K562 (cell line): Measurements from ENCODE around the gene FAM219A. TPM values are rescaled to one million over a fixed set of nuclear protein-coding genes. Genes with fewer than 3 reads are reported as not detected.

Experiments
- EHMT2 ChIP-seq: fragments of 450-650 bp; IDR thresholded peaks from 2 replicates; pipeline ENCODE4 v1.6.1; 2018; ENCODE audit warnings: antibody characterized with exemption
- EP300 ChIP-seq: IDR thresholded peaks from 2 replicates; pipeline ENCODE4 v1.6.1; 2012; ENCODE audit warnings: low read length, improper control_type of control experiment
- FOXM1 ChIP-seq, 2 experiments: fragments of 450-650 bp in 1 of 2; sonication (generic) in 1 of 2; formaldehyde crosslinking in 1 of 2; IDR thresholded peaks; 2 replicates each; pipeline versions ENCODE4 v1.6.1 to v1.9.0; 2017 to 2022; ENCODE audit warnings: low read depth in 2 of 2, mild to moderate bottlenecking in 2 of 2, missing genetic modification reagents in 1 of 2, moderate library complexity in 1 of 2
- HDAC3 ChIP-seq: fragments of 450-650 bp; IDR thresholded peaks from 2 replicates; pipeline ENCODE4 v1.6.1; 2018; ENCODE audit warnings: borderline replicate concordance, mild to moderate bottlenecking, moderate library complexity; ENCODE audit not compliant: partially characterized antibody
- polyA plus RNA-seq, 8 experiments: library from polyadenylated mRNA; depleted of rRNA in 4 of 8; stranded (reverse) in 5 of 8; unstranded in 3 of 8; fragments of >200 nt; fragmentation: Nextera tagmentation in 2 of 8; fragmentation: Illumina TruSeq in 1 of 8; extraction: Ambion mirVana in 2 of 8; extraction: Trizol in 1 of 8; gene quantifications; 2 replicates each; pipeline versions ENCODE4 v1.2.1 to v1.2.3, GENCODE V29; 2011 to 2014; ENCODE audit warnings: inconsistent platforms in 1 of 8, missing spikeins in 1 of 8
- total RNA-seq, 7 experiments: library from RNA; depleted of rRNA in 6 of 7; stranded (reverse); fragments of >200 nt in 6 of 7; fragmentation: Illumina TruSeq in 2 of 7; extraction: Trizol in 2 of 7; gene quantifications; 2 replicates each; pipeline versions ENCODE4 v1.2.1 to v1.2.3, GENCODE V29; 2011 to 2021; ENCODE audit warnings: low replicate concordance in 1 of 7
- TF ChIP-seq, protein P1 (sequence below), 2 experiments: fragments of 450-650 bp; formaldehyde crosslinking in 1 of 2; IDR thresholded peaks; 2 replicates each; pipeline versions ENCODE4 v1.4.0 to v1.6.1; 2014 to 2020; ENCODE audit warnings: mild to moderate bottlenecking in 2 of 2, borderline replicate concordance in 1 of 2, low read depth in 1 of 2
- TF ChIP-seq, protein P2 (sequence below): fragments of 450-650 bp; formaldehyde crosslinking; IDR thresholded peaks from 2 replicates; pipeline ENCODE4 v1.4.0; 2020; ENCODE audit warnings: mild to moderate bottlenecking, moderate library complexity
- TF ChIP-seq, protein P3 (sequence below), 3 experiments: IDR thresholded peaks in 2 of 3; conservative IDR thresholded peaks in 1 of 3; 2 replicates each; pipeline ENCODE4 v1.5.1; 2011 to 2012; ENCODE audit warnings: low read length in 3 of 3, mild to moderate bottlenecking in 3 of 3, control low read depth in 2 of 3, improper control_type of control experiment in 1 of 3, inconsistent platforms in 1 of 3, low read depth in 1 of 3, mixed read lengths in 1 of 3, moderate library complexity in 1 of 3; ENCODE audit not compliant: insufficient read depth in 2 of 3
- TF ChIP-seq, protein P4 (sequence below): fragments of 250-450 bp; sonication (Bioruptor Pico); IDR thresholded peaks from 2 replicates; pipeline ENCODE4 v1.5.0; 2021
- TF ChIP-seq, protein P5 (sequence below): sonication (generic); formaldehyde crosslinking; IDR thresholded peaks from 2 replicates; pipeline ENCODE4 v1.5.0; 2020; ENCODE audit warnings: missing genetic modification reagents
- TF ChIP-seq, protein P6 (sequence below): fragments of 450-650 bp; IDR thresholded peaks from 2 replicates; pipeline ENCODE4 v1.6.1; 2016; ENCODE audit warnings: borderline replicate concordance

FAM219A gene
- total and polyA plus RNA-seq, 9 of the 15 experiments (the other 6 are each of a cell fraction or from before 2014, with no cell fraction given) = 0.63 to 8.6 (median 2.9) TPM

DNA sequence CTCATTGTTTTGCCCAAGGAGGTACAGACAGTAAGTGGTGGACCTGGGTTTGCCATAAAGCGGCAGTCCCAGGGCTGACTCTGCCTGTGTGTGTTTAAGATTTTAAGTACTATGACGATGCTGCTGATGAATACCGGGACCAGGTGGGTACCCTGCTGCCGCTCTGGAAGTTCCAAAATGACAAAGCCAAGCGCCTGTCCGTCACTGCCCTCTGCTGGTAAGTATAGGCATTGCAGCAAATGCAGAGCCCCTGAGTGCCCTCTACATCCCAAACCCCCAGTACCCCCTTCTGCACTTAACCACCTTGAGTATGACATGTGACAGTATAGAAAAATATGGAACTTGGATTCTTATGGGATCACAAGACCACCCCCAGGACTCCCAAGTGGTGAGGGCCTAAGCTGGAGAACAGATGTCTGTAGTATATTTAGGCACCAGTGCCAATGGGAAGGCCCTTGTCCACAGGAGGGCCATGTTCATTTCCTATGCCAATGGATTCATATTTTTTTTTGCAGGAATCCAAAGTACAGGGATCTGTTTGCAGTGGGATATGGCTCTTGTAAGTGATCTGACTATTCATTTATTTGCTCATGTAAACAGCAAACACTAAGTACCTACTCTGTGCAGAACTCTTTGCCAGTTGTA is 42.4 kb upstream of the FAM219A start (continued):
- TF ChIP-seq, protein P1, sequence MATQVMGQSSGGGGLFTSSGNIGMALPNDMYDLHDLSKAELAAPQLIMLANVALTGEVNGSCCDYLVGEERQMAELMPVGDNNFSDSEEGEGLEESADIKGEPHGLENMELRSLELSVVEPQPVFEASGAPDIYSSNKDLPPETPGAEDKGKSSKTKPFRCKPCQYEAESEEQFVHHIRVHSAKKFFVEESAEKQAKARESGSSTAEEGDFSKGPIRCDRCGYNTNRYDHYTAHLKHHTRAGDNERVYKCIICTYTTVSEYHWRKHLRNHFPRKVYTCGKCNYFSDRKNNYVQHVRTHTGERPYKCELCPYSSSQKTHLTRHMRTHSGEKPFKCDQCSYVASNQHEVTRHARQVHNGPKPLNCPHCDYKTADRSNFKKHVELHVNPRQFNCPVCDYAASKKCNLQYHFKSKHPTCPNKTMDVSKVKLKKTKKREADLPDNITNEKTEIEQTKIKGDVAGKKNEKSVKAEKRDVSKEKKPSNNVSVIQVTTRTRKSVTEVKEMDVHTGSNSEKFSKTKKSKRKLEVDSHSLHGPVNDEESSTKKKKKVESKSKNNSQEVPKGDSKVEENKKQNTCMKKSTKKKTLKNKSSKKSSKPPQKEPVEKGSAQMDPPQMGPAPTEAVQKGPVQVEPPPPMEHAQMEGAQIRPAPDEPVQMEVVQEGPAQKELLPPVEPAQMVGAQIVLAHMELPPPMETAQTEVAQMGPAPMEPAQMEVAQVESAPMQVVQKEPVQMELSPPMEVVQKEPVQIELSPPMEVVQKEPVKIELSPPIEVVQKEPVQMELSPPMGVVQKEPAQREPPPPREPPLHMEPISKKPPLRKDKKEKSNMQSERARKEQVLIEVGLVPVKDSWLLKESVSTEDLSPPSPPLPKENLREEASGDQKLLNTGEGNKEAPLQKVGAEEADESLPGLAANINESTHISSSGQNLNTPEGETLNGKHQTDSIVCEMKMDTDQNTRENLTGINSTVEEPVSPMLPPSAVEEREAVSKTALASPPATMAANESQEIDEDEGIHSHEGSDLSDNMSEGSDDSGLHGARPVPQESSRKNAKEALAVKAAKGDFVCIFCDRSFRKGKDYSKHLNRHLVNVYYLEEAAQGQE (IDR thresholded peaks at IDR 0.05; ENCODE audit: borderline replicate concordance) = peak; percentile 81
- TF ChIP-seq, protein P1 (CRISPR knock-in tag; IDR thresholded peaks at IDR 0.05; ENCODE audit: low read depth) = no peak
- TF ChIP-seq, protein P2, sequence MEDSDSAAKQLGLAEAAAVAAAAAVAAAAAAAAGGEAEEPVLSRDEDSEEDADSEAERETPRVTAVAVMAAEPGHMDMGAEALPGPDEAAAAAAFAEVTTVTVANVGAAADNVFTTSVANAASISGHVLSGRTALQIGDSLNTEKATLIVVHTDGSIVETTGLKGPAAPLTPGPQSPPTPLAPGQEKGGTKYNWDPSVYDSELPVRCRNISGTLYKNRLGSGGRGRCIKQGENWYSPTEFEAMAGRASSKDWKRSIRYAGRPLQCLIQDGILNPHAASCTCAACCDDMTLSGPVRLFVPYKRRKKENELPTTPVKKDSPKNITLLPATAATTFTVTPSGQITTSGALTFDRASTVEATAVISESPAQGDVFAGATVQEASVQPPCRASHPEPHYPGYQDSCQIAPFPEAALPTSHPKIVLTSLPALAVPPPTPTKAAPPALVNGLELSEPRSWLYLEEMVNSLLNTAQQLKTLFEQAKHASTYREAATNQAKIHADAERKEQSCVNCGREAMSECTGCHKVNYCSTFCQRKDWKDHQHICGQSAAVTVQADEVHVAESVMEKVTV (CRISPR knock-in tag) = peak; percentile 41; the same call in 1 of the 2 replicates
- TF ChIP-seq, protein P3, sequence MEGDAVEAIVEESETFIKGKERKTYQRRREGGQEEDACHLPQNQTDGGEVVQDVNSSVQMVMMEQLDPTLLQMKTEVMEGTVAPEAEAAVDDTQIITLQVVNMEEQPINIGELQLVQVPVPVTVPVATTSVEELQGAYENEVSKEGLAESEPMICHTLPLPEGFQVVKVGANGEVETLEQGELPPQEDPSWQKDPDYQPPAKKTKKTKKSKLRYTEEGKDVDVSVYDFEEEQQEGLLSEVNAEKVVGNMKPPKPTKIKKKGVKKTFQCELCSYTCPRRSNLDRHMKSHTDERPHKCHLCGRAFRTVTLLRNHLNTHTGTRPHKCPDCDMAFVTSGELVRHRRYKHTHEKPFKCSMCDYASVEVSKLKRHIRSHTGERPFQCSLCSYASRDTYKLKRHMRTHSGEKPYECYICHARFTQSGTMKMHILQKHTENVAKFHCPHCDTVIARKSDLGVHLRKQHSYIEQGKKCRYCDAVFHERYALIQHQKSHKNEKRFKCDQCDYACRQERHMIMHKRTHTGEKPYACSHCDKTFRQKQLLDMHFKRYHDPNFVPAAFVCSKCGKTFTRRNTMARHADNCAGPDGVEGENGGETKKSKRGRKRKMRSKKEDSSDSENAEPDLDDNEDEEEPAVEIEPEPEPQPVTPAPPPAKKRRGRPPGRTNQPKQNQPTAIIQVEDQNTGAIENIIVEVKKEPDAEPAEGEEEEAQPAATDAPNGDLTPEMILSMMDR (IDR thresholded peaks at IDR 0.05 in 2 of 3, conservative IDR thresholded peaks at IDR 0.05 in 1 of 3; ENCODE audit: insufficient read depth in 2 of 3, low read depth in 1 of 3, low read length in 3 of 3) = peak; percentile 85 to 88 (median 85)
- TF ChIP-seq FOXM1 (IDR thresholded peaks at IDR 0.05; ENCODE audit: low read depth) = no peak
- TF ChIP-seq FOXM1 (CRISPR knock-in tag; IDR thresholded peaks at IDR 0.05; ENCODE audit: low read depth) = no peak
- TF ChIP-seq, protein P4, sequence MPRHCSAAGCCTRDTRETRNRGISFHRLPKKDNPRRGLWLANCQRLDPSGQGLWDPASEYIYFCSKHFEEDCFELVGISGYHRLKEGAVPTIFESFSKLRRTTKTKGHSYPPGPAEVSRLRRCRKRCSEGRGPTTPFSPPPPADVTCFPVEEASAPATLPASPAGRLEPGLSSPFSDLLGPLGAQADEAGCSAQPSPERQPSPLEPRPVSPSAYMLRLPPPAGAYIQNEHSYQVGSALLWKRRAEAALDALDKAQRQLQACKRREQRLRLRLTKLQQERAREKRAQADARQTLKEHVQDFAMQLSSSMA (CRISPR knock-in tag) = no peak
- no peak for TF ChIP-seq HDAC3
- TF ChIP-seq, protein P5, sequence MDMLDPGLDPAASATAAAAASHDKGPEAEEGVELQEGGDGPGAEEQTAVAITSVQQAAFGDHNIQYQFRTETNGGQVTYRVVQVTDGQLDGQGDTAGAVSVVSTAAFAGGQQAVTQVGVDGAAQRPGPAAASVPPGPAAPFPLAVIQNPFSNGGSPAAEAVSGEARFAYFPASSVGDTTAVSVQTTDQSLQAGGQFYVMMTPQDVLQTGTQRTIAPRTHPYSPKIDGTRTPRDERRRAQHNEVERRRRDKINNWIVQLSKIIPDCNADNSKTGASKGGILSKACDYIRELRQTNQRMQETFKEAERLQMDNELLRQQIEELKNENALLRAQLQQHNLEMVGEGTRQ = no peak
- TF ChIP-seq EHMT2 = no peak
- no peak for TF ChIP-seq EP300
- TF ChIP-seq, protein P6, sequence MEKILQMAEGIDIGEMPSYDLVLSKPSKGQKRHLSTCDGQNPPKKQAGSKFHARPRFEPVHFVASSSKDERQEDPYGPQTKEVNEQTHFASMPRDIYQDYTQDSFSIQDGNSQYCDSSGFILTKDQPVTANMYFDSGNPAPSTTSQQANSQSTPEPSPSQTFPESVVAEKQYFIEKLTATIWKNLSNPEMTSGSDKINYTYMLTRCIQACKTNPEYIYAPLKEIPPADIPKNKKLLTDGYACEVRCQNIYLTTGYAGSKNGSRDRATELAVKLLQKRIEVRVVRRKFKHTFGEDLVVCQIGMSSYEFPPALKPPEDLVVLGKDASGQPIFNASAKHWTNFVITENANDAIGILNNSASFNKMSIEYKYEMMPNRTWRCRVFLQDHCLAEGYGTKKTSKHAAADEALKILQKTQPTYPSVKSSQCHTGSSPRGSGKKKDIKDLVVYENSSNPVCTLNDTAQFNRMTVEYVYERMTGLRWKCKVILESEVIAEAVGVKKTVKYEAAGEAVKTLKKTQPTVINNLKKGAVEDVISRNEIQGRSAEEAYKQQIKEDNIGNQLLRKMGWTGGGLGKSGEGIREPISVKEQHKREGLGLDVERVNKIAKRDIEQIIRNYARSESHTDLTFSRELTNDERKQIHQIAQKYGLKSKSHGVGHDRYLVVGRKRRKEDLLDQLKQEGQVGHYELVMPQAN = no peak
